Activated naive CD8-positive, alpha-beta T cell treated with anti-CD3 and anti-CD28 coated beads for 36 hours (primary cell): ENCODE results near the gene SMYD3. TPM values are rescaled to one million over a fixed set of nuclear protein-coding genes. Genes with fewer than 3 reads are reported as not detected.

Source experiments
- DNase-seq: peaks from one replicate; pipeline ENCODE4 v3.0.0; 2021
- H3K27ac Mint-ChIP-seq: one replicate; pipeline ENCODE4 v1.8.0; 2022; ENCODE audit warnings: mild to moderate bottlenecking, moderate library complexity, mixed read lengths
- H3K27me3 Mint-ChIP-seq: one replicate; pipeline ENCODE4 v1.8.0; 2022; ENCODE audit warnings: mild to moderate bottlenecking, mixed read lengths
- H3K36me3 Mint-ChIP-seq: one replicate; pipeline ENCODE4 v1.8.0; 2021; ENCODE audit warnings: mild to moderate bottlenecking, mixed read lengths
- H3K4me1 Mint-ChIP-seq: one replicate; pipeline ENCODE4 v1.8.0; 2021; ENCODE audit warnings: mixed read lengths
- H3K4me3 Mint-ChIP-seq: one replicate; pipeline ENCODE4 v1.8.0; 2022; ENCODE audit warnings: mild to moderate bottlenecking, moderate library complexity, mixed read lengths
- H3K9me3 Mint-ChIP-seq: one replicate; pipeline ENCODE4 v1.8.0; 2022; ENCODE audit warnings: mixed read lengths
- total RNA-seq, 2 experiments: library from RNA; stranded (reverse); gene quantifications; one replicate each; pipeline ENCODE4 v1.2.3, GENCODE V29; 2021

The SMYD3 gene
- total RNA-seq, result 10 to 100 TPM; 16.4 to 18.4 TPM

DNA sequence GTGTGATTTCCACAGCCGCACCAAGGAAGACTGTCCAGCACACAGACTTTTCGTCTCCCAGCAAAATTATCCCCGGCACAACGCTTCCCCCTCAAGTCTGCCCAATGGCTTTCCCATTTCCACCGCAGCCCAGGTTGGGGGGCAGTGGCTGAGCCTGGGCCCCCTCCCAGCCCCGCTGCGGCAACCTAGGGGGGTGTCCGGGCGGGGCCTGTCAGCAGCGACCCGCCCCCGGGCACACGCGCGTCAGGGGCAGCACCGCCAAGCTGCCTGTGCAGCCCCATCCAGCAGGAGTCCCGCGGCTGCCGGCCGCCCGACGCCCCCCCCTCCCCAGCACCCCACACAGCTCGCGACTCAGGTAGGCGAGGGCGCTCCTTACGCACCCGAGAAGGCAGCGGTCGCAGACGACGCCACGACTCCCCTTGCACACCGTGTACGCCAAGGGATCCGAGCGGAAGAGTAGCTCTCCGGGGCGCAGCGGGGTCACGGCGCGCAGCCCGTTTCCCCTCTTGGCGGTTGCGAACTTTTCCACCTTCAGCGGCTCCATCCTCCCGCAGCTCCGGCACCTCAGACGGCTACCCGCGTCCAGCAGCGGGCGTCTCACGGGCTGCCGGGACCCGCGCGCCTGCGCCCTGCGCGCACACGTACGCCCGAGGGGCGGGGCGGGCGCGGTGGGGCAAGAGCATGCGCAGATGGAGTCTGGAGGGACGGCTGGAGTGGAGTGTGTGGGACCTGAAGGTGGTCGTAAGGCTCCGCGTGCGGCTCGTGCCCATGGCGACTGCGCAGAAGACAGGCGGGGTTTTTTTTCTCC lies at the start of gene SMYD3:
Gene SMYD3 (minus strand): TSS at position 606 of the 808 bp plus-strand sequence.
- peak within 1 kb of the TSS; percentile 78 for H3K4me3 Mint-ChIP-seq
- H3K36me3 Mint-ChIP-seq, result peaks cover 9% of the 10 kb centered on the region
- H3K9me3 Mint-ChIP-seq, result no peaks in the 10 kb centered on the region
- peak; percentile 82 for DNase-seq
- H3K4me1 Mint-ChIP-seq, result peaks cover 22% of the 10 kb centered on the region
- peak within 1 kb of the TSS; percentile 73 for H3K27ac Mint-ChIP-seq
- no peaks in the 10 kb centered on the region for H3K27me3 Mint-ChIP-seq

GRCh38 chr1:246554201-246554600 lies 47.1 kb upstream of the SMYD3 start:
- Mint-ChIP-seq H3K27ac (no peak overlapping the region), H3K4me1 (no peaks in the 10 kb centered on the region)

GRCh38 chr1:246552110-246552509 lies 45.0 kb upstream of the SMYD3 start:
- no peak overlapping the region for H3K4me3 Mint-ChIP-seq
- peaks cover 26% of the 10 kb centered on the region for H3K36me3 Mint-ChIP-seq
- H3K9me3 Mint-ChIP-seq, result no peaks in the 10 kb centered on the region
- DNase-seq, result no peak
- H3K4me1 Mint-ChIP-seq, result no peaks in the 10 kb centered on the region
- no peaks in the 10 kb centered on the region for H3K27me3 Mint-ChIP-seq
- H3K27ac Mint-ChIP-seq, result no peak overlapping the region

More at GRCh38 chr1:246554201-246554600, 47.1 kb upstream of the SMYD3 start:
- Mint-ChIP-seq H3K27me3 (no peaks in the 10 kb centered on the region), H3K9me3 (no peaks in the 10 kb centered on the region), H3K4me3 (no peak overlapping the region), H3K36me3 (peaks cover 26% of the 10 kb centered on the region)
- no peak for DNase-seq

- DNase-seq, result no peak
- H3K9me3 Mint-ChIP-seq, result no peaks in the 10 kb centered on the region
- no peaks in the 10 kb centered on the region for H3K27me3 Mint-ChIP-seq
- H3K4me3 Mint-ChIP-seq, result no peak overlapping the region
- H3K4me1 Mint-ChIP-seq, result no peaks in the 10 kb centered on the region
- peaks cover 22% of the 10 kb centered on the region for H3K36me3 Mint-ChIP-seq
- no peak overlapping the region for H3K27ac Mint-ChIP-seq
Observed at GRCh38 chr1:246550402-246550801, 43.3 kb upstream of the SMYD3 start.

DNA sequence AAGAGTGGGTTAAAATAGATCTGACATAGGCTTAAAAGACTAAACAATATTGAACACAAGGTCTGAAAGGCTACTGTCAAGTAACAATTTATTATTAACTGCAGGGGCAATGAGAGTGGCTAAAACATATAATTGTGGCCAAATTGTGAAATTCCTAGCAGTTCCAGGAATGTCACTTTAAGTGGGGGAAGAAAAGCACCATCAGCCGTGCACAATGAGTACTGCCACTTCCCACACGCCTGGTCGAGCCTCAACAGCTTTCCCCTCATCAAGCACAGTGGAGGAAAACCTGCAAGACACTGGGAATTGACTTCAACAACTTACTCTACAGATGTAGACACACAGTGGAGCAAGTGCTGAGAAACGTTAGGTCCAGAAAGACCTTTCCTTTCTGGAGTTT lies 42.6 kb upstream of the SMYD3 start:
- Mint-ChIP-seq H3K9me3 (no peaks in the 10 kb centered on the region), H3K4me3 (no peak overlapping the region), H3K36me3 (peaks cover 16% of the 10 kb centered on the region), H3K27ac (no peak overlapping the region), H3K27me3 (no peaks in the 10 kb centered on the region), H3K4me1 (no peaks in the 10 kb centered on the region)
- no peak for DNase-seq

DNA sequence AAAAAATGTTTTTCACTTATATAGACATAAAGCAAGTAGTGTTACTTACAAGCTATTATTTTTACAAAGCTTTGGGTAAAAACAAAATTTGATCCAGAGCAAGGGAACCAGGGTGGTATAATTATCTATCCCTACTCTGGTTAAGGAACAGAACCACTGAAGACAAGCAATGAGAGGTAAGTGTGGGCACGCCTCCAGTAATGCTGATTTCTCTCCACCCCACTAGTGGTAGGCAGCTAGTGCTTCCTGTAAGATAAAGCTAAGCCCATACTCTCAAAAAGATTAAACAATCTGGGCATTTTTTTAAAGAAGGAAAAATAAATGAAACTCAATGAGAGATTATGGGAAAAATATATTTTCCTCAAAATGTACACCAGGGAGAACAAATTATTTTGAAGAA lies 36.9 kb upstream of the SMYD3 start:
- no peak for DNase-seq
- H3K4me3 Mint-ChIP-seq, result no peak overlapping the region
- H3K36me3 Mint-ChIP-seq, result peaks cover 6% of the 10 kb centered on the region
- H3K9me3 Mint-ChIP-seq, result no peaks in the 10 kb centered on the region
- H3K27ac Mint-ChIP-seq, result no peak overlapping the region
- H3K27me3 Mint-ChIP-seq, result no peaks in the 10 kb centered on the region
- no peaks in the 10 kb centered on the region for H3K4me1 Mint-ChIP-seq

- Mint-ChIP-seq H3K9me3 (no peaks in the 10 kb centered on the region), H3K27me3 (no peaks in the 10 kb centered on the region), H3K27ac (no peak overlapping the region), H3K4me3 (no peak overlapping the region), H3K36me3 (peaks cover 6% of the 10 kb centered on the region), H3K4me1 (no peaks in the 10 kb centered on the region)
- DNase-seq, result no peak
Observed at GRCh38 chr1:246540738-246541491, 33.8 kb upstream of the SMYD3 start.

DNA sequence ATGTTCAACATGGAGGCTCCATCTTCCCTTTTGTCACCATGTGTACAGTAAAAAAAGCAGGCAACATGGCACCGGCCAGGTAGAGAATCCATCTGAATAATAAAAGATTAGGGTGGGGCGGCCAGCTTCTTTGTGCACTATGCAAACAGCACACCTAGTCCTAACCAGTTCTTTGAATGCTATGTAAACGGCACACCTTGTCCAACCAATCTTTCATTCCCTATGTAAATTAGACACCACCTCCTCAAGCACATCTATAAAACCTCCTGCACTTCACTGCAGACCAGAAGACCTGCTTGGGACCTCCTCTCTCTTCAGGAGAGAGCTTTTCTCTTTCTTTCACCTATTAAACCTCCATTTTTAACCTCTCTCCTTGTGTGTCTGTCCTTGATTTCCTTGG lies 30.8 kb upstream of the SMYD3 start:
- DNase-seq, result no peak
- H3K27ac Mint-ChIP-seq, result no peak overlapping the region
- no peaks in the 10 kb centered on the region for H3K4me1 Mint-ChIP-seq
- H3K27me3 Mint-ChIP-seq, result no peaks in the 10 kb centered on the region
- no peaks in the 10 kb centered on the region for H3K9me3 Mint-ChIP-seq
- H3K4me3 Mint-ChIP-seq, result no peak overlapping the region
- peaks cover 5% of the 10 kb centered on the region for H3K36me3 Mint-ChIP-seq

DNA sequence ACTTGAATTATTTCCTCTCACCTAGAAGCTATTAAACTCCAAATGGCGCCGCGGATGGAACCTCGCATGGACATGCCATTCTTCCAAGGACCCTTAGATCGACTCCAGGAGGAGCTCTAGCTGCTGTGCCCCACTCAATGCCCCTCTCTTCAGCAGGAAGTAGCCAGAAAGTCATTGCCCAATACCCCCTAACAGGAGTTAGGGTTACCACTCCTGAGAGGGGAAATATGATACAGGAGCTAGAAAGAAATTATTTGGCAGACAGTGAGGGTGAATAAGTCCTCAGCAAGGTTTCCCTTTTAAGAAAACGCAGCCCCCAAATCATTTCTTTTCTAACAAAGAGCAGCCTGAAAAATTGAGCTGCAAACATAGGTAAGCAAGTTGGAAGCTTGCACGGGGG lies 30.4 kb upstream of the SMYD3 start:
- DNase-seq, result no peak
- H3K4me1 Mint-ChIP-seq, result no peaks in the 10 kb centered on the region
- no peaks in the 10 kb centered on the region for H3K27me3 Mint-ChIP-seq
- H3K9me3 Mint-ChIP-seq, result no peaks in the 10 kb centered on the region
- no peak overlapping the region for H3K4me3 Mint-ChIP-seq
- peaks cover 5% of the 10 kb centered on the region for H3K36me3 Mint-ChIP-seq
- H3K27ac Mint-ChIP-seq, result no peak overlapping the region

GRCh38 chr1:246534114-246534513 lies 27.0 kb upstream of the SMYD3 start:
- Mint-ChIP-seq H3K4me1 (no peaks in the 10 kb centered on the region), H3K36me3 (no peaks in the 10 kb centered on the region), H3K4me3 (no peak overlapping the region), H3K27me3 (no peaks in the 10 kb centered on the region), H3K27ac (no peak overlapping the region), H3K9me3 (peaks cover 4% of the 10 kb centered on the region)
- no peak for DNase-seq

GRCh38 chr1:246533371-246533905 lies 26.4 kb upstream of the SMYD3 start:
- Mint-ChIP-seq H3K9me3 (peaks cover 4% of the 10 kb centered on the region), H3K36me3 (no peaks in the 10 kb centered on the region), H3K27me3 (no peaks in the 10 kb centered on the region), H3K4me3 (no peak overlapping the region), H3K4me1 (no peaks in the 10 kb centered on the region), H3K27ac (no peak overlapping the region)
- DNase-seq, result no peak

- no peak overlapping the region for H3K4me3 Mint-ChIP-seq
- peaks cover under 1% of the 10 kb centered on the region for H3K4me1 Mint-ChIP-seq
- no peaks in the 10 kb centered on the region for H3K36me3 Mint-ChIP-seq
- DNase-seq, result no peak
- H3K27me3 Mint-ChIP-seq, result no peaks in the 10 kb centered on the region
- no peak overlapping the region for H3K27ac Mint-ChIP-seq
- peaks cover 4% of the 10 kb centered on the region for H3K9me3 Mint-ChIP-seq
Observed at GRCh38 chr1:246532519-246532918, 25.4 kb upstream of the SMYD3 start.

- Mint-ChIP-seq H3K4me3 (no peak overlapping the region), H3K9me3 (peaks cover 4% of the 10 kb centered on the region)
Observed at GRCh38 chr1:246530482-246530881, 23.4 kb upstream of the SMYD3 start.

GRCh38 chr1:246528933-246529731 lies 22.1 kb upstream of the SMYD3 start:
- Mint-ChIP-seq H3K4me1 (peaks cover 5% of the 10 kb centered on the region), H3K27ac (no peak overlapping the region), H3K9me3 (peaks cover 4% of the 10 kb centered on the region), H3K36me3 (no peaks in the 10 kb centered on the region), H3K4me3 (no peak overlapping the region), H3K27me3 (no peaks in the 10 kb centered on the region)
- no peak for DNase-seq

More at GRCh38 chr1:246530482-246530881, 23.4 kb upstream of the SMYD3 start:
- DNase-seq, result no peak
- Mint-ChIP-seq H3K4me1 (peaks cover 5% of the 10 kb centered on the region), H3K27me3 (no peaks in the 10 kb centered on the region), H3K27ac (no peak overlapping the region), H3K36me3 (no peaks in the 10 kb centered on the region)
